ENCODE data around the gene PYHIN1. TPM values are rescaled to one million over a fixed set of nuclear protein-coding genes. Genes with fewer than 3 reads are reported as not detected.

PYHIN1 gene
- total RNA-seq, 2 donors from 2014 or later: not detected

GRCh38 chr1:158901623-158902022, 29.7 kb upstream of the PYHIN1 start:
- Mint-ChIP-seq H3K27ac (no peak overlapping the region), H3K9me3 (no peaks in the 10 kb centered on the region), H3K36me3 (ENCODE audit: low read depth) (no peaks in the 10 kb centered on the region), H3K4me3 (no peak overlapping the region), H3K4me1 (no peaks in the 10 kb centered on the region), H3K27me3 (ENCODE audit: insufficient read depth) (no peaks in the 10 kb centered on the region)
- Histone ChIP-seq H3K36me3 (ENCODE audit: control insufficient read depth, insufficient read depth, low read length) (no peaks in the 10 kb centered on the region), H3K27me3 (ENCODE audit: control insufficient read depth, insufficient read depth, low read length, poor library complexity, severe bottlenecking) (no peaks in the 10 kb centered on the region), H3K9ac (ENCODE audit: extremely low read depth, low read length, poor library complexity, severe bottlenecking) (no peak overlapping the region), H3K4me1 (ENCODE audit: control insufficient read depth, insufficient read depth, low read length) (no peaks in the 10 kb centered on the region), H3K27ac (ENCODE audit: low read depth, low read length) (no peak overlapping the region), H3K9me3 (ENCODE audit: control insufficient read depth, low read length) (no peaks in the 10 kb centered on the region), H3K4me3 (ENCODE audit: low read length) (no peak overlapping the region)
- WGBS, 2 experiments (ENCODE audit: insufficient coverage in 1 of 2, insufficient read length in 1 of 2): 93 to 100% methylated on average over 1 to 3 of the region's 3 CpGs
- no peak for DNase-seq
- TF ChIP-seq, protein P1, sequence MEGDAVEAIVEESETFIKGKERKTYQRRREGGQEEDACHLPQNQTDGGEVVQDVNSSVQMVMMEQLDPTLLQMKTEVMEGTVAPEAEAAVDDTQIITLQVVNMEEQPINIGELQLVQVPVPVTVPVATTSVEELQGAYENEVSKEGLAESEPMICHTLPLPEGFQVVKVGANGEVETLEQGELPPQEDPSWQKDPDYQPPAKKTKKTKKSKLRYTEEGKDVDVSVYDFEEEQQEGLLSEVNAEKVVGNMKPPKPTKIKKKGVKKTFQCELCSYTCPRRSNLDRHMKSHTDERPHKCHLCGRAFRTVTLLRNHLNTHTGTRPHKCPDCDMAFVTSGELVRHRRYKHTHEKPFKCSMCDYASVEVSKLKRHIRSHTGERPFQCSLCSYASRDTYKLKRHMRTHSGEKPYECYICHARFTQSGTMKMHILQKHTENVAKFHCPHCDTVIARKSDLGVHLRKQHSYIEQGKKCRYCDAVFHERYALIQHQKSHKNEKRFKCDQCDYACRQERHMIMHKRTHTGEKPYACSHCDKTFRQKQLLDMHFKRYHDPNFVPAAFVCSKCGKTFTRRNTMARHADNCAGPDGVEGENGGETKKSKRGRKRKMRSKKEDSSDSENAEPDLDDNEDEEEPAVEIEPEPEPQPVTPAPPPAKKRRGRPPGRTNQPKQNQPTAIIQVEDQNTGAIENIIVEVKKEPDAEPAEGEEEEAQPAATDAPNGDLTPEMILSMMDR (conservative IDR thresholded peaks at IDR 0.05): no peak

DNA sequence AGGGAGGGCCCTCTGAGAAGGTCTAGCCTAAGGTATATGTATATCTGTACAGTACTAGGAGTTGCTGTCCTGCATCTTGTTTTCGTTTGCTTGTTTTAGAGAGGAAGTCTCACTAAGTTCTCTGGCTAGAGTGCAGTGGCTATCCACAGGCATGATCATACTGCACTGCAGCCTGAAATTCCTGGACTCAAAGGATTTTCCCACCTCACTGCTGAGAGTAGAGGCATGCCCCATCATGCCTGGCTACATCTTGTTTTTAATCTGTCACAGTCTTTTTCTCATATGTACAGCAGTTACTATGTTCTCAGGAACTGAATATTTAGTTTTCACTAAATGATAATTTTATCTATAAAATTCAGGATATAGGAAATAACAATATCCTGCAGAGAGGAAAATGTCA, 15.3 kb upstream of the PYHIN1 start:
- WGBS, 2 experiments (ENCODE audit: insufficient coverage in 1 of 2, insufficient read length in 1 of 2): 86 to 100% methylated on average over 1 of the region's 1 CpG
- DNase-seq: no peak
- H3K27ac Mint-ChIP-seq: no peak overlapping the region
- peaks cover 11% of the 10 kb centered on the region for H3K9me3 ChIP-seq (ENCODE audit: control insufficient read depth, low read length)
- H3K27me3 Mint-ChIP-seq (ENCODE audit: insufficient read depth): no peaks in the 10 kb centered on the region
- H3K4me1 Mint-ChIP-seq: no peaks in the 10 kb centered on the region
- H3K27me3 ChIP-seq (ENCODE audit: control insufficient read depth, insufficient read depth, low read length, poor library complexity, severe bottlenecking): no peaks in the 10 kb centered on the region
- H3K4me1 ChIP-seq (ENCODE audit: control insufficient read depth, insufficient read depth, low read length): no peaks in the 10 kb centered on the region
- no peak overlapping the region for H3K9ac ChIP-seq (ENCODE audit: extremely low read depth, low read length, poor library complexity, severe bottlenecking)
- TF ChIP-seq, protein P1 (conservative IDR thresholded peaks at IDR 0.05): no peak
- H3K9me3 Mint-ChIP-seq: peaks cover 20% of the 10 kb centered on the region
- no peaks in the 10 kb centered on the region for H3K36me3 Mint-ChIP-seq (ENCODE audit: low read depth)
- H3K36me3 ChIP-seq (ENCODE audit: control insufficient read depth, insufficient read depth, low read length): no peaks in the 10 kb centered on the region
- H3K27ac ChIP-seq (ENCODE audit: low read depth, low read length): no peak overlapping the region
- H3K4me3 Mint-ChIP-seq: no peak overlapping the region
- no peak overlapping the region for H3K4me3 ChIP-seq (ENCODE audit: low read length)

- no peaks in the 10 kb centered on the region for H3K27me3 ChIP-seq (ENCODE audit: control insufficient read depth, insufficient read depth, low read length, poor library complexity, severe bottlenecking)
- H3K36me3 ChIP-seq (ENCODE audit: control insufficient read depth, insufficient read depth, low read length): no peaks in the 10 kb centered on the region
- Mint-ChIP-seq H3K4me1 (no peaks in the 10 kb centered on the region), H3K9me3 (peaks cover 34% of the 10 kb centered on the region), H3K27me3 (ENCODE audit: insufficient read depth) (no peaks in the 10 kb centered on the region), H3K36me3 (ENCODE audit: low read depth) (no peaks in the 10 kb centered on the region), H3K4me3 (no peak overlapping the region), H3K27ac (no peak overlapping the region)
- TF ChIP-seq, protein P1 (conservative IDR thresholded peaks at IDR 0.05): no peak
- 20% methylated on average over 1 of the region's 2 CpGs; no CpG with 5 or more reads in 1 of the 2 experiments for WGBS, 2 experiments (ENCODE audit: insufficient coverage in 1 of 2, insufficient read length in 1 of 2)
- H3K27ac ChIP-seq (ENCODE audit: low read depth, low read length): no peak overlapping the region
- DNase-seq: no peak
- no peaks in the 10 kb centered on the region for H3K4me1 ChIP-seq (ENCODE audit: control insufficient read depth, insufficient read depth, low read length)
- H3K9me3 ChIP-seq (ENCODE audit: control insufficient read depth, low read length): peaks cover 13% of the 10 kb centered on the region
- H3K9ac ChIP-seq (ENCODE audit: extremely low read depth, low read length, poor library complexity, severe bottlenecking): no peak overlapping the region
- no peak overlapping the region for H3K4me3 ChIP-seq (ENCODE audit: low read length)
Observed at GRCh38 chr1:158924677-158925076, 6.7 kb upstream of the PYHIN1 start.

All from endodermal cell (in vitro differentiated cells).